HG03159 (cell line): Measurements from ENCODE around the gene ETHE1.

Experiments used
- ATAC-seq: cut with Tn5 transposase; IDR thresholded peaks from one replicate; pipeline ENCODE4 v1.9.1; 2021; ENCODE audit warnings: mild to moderate bottlenecking, moderate library complexity; ENCODE audit not compliant: unreplicated experiment

The ETHE1 gene

DNA sequence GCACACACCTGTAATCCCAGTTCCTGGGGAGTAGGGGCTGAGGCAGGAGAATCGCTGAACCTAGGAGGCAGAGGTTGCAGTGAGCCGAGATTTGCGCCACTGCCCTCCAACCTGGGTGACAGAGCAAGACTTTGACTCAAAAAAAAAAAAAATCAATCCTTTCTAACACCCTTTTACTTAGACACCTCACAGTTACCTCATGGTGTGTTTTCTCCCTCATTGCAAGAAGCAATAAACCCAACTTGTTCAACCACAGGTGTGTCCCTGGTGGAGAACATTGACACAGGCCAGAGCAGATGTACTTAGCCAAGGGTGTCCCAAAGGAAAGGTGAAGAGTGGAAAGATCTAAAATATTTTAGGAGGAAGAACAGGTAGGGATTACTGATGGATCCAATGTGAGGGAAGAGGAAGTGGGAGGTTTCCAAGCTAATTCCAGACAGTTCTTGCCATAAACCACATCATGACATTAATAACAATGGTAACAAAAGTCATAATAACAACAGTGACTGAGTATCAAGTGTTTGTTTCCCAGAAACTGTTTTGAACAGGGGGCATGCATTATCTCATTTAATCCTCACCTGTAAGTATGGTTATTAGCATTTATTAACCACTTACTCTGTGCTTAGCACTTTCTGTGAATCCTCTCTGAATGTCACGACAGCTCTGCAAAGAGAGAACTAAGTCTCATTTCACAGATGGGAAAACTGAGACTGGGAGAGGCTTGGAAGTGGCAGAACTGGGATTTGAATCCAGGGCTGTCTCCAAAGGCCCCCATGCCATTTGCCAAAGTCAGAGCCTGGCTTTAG is 58.4 kb downstream of the ETHE1 start:
- ATAC-seq = no peak

DNA sequence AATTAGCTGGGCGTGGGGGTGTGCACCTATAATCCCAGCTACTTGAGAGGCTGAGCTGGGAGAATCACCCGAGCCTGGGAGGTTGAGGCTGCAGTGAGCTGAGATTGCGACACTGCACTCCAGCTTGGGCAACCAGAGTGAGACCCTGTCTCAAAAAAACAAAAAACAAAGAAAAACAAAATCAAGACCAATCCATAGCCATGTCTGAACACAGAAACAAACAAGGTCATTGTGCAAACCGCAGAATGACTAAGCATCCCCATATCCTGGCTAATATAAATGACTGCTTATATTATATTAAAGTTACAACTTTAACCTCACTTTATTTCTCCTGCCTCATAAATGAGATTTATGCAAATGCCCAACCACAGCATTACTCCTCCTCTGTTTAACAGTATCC is 59.3 kb downstream of the ETHE1 start:
- no peak for ATAC-seq

DNA sequence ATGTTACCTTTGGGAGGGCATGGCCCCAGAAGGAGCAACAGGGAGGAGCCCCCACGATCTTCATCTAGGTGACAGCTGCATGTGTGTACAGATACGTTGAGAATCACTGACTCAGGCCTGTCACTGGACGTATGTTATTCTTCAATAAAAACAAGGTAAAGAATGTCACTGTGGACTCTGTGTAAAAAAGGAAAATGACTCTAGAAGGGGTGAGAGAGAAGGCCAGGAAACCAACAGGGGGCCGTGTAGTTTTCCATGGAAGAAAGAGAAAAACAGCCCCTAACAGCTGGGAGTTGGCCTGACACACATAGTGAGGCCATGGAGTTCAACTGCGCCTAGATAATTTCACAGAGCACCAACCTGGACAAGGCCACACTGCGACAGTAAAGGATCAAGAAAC is 59.7 kb downstream of the ETHE1 start:
- no peak for ATAC-seq

DNA sequence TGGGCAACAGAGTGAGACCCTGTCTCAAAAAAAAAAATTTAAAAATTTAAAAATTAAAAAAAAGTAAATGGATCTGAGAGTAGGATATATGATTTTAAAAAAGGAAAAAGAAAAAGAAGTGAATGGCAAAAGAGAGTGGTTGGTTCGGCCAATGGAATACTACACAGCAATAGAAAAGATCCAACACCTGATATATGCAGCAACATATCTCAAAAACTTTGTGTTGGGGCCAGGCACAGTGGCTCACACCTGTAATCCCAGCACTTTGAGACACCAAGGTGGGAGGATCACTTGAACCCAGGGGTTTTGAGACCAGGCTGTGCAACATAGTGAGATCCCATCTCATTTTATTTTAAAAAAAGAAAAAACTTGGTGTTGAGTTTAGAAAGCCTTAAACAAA is 60.2 kb downstream of the ETHE1 start:
- ATAC-seq = no peak

DNA sequence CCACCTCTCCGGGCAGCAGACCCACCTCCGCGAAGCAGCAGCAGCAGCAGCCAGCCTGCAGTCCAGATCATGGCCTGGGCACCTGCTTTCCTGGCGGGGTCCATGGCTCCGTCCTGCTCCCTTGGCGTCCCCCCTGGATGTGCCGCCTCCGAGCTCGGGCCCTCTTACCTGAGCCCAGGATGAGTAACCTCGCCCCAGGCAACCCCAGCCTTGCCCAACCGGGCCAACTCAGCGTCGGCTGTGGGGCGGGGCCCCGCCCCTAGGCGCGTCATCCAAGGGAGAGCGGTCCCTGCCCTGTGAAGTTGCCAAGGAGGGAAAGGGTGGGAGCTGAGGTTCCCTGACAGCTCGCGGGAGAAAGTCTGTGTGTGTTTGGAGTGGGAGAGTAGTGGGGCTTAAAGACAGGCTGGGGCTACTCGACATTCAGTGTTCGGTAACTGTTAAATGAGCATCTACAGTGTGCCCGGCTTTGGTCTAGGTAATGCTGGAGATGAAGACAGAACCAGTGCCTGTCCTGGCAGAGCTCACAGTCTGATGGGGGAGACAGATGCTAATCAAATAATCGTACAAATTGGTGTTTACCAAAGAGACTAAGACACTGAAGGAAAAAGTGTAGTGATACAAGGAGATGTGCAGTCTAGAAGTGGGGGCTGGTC is 61.4 kb downstream of the ETHE1 start, which contains the start of gene LYPD3:
Gene LYPD3, minus strand, starts transcription at position 141 of the 653 bp plus-strand sequence. Its CDS starts 37 bp downstream, at position 104.
- no peak for ATAC-seq

DNA sequence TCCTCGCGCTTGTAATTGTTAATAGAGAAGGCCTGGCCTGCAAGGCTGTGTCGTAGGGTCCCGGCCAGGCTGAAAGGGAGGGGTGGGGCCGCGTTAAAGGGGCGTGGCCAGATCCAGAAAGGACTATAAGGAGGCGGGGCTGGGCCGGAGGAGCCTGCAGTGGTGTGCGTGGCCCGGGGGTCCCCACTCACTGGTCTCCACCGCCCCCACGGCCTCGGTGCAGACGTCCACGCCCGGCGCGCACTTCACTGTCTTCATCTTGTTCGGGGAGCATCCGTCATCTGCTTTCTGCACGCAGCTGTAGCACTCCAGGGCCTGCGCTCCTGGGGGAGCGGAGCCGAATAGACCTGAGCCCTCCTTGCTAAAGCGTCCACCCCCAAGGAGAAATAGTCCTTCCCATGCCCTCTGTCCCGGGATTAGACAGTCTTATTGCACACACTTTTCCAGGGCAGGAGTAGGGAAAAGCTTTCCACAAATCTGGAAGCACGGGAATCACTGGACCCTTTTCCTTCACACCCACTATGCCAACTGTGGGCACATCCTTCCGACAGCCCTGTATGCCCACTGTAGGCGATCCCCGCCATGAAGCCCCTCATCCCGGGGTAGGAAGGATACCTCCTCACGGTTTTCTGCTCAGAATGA is 62.7 kb downstream of the ETHE1 start:
- peak; percentile 37 for ATAC-seq

DNA sequence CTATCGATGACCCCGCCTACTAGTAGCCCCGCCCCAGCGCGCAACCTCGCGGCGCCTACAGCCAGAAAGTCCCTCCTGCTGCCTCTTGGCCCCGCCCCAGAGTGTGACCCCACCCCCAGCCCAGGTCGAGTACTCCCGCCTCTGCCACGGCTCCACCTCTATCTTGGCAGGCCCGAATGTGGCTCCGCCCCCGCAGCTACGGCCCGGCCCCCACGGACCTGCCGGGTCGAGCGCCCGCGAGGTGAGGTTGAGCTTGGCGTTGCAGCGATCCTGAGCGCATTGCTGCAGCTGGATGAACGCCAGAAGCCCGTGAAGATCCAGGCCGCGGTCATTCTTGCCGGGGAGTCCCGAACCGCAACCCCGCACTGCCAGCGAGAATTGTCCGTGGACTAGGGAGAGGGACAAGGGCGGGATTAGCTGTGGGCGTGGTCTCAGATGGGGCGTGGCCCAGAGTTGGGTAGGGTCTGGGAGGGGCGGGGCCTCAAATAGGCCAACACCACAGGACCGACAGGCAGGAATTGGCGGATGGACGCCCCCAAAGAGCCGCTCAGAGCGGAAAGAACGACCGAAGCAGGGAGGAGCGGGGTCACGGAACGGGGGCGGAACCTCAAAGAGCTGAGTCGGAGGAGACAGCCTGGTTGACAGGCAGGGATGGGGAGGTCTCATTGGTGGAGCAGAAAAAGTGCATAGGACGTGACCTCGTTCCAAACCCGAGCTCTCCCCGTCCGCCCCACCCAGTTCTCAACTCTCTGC is 63.4 kb downstream of the ETHE1 start:
- ATAC-seq = peak; percentile 79

DNA sequence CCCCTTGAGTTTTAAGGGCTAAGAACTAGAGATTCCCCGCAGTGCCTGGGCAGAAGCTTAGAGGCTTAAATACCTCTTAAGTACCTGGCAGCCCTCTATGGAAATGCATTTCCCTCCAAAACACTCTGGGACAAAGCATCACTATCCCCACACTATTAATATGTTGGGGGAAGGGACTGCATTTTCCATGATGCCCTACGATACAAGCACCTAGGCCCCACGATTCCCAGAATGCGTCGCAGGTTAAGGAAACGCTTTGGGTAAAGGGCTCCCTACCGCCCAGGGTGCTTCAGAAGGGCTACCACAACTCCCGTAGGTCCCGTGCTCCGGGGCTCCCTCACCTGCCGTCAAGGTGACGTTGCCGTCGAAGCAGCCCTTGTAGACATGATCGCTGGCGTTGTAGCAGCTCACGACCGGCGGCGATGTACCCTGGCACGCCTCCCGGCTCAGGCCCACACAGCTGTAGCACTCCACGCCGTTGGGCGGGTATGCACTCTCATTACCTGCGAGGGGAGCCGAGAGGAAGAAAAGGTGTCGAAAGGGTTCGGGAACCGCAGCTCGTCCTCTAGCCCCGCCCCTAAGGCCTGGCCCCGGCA is 64.1 kb downstream of the ETHE1 start:
- no peak for ATAC-seq

DNA sequence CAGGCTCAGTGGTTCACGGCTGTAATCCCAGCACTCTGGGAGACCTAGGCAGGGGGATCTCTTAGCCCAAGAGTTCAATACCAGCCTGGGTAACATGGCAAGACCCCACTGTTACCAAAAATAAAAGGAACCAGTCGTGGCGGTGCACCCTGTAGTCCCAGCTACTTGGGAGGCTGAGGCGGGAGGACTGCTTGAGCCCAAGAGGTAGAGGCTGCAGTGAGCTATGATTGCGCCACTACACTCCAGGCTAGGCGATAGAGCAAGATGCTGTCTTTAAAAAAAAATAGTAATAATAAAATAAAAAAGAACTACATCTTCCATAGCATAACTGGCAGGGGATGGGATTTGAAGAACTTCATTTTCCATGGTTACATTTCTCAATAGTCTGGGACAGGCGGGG is 64.6 kb downstream of the ETHE1 start:
- no peak for ATAC-seq

DNA sequence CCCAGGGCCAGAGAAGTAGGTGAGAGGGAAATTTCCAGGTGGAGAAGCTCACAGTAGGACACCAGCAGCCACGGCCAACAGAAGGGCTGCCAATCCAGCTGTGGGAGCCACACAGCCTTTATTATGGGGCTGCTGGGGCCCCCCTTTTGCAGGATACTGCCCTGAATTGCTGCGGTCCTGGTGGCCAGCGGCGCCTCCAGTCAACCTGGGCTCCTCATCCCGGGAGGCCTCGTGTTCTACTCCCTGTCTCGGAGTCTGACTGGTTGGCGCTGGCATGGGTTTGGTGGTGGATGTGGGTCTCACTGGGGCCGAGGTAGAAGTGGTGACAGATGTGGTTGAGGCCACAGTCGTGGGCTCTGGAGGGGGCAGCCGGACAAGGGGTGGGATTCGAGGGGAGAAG is 65.7 kb downstream of the ETHE1 start:
- ATAC-seq = no peak

DNA sequence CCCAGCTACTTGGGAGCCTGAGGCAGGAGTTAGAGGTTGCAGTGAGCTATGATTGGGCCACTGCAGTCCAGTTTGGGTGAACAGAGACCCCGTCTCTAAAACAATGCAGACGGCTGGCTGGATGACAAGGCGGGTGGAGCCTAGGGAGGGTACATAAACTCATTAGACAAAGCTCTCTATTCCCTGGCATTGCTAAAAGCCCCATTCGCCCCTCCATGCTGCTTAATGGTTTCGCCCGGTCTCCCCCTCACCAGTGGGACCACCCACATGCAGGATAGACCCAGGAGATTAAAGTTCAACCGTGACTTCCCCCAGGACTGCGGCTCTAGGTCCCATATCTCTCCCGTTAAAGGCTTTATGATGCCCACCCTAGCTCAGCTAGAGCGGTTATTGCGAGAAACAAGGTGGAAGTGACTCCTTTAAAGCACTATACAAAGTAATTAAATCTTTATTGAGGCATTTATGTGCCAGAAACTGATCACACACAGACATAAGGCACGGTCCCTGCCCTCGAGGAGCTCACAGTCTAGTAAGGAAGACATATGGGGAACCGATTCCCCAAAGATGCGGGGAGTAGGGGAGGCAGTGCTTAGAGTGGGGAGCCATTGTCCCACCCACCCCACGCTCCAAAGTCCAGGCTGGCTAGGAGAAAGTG is 66.5 kb downstream of the ETHE1 start:
- no peak for ATAC-seq

DNA sequence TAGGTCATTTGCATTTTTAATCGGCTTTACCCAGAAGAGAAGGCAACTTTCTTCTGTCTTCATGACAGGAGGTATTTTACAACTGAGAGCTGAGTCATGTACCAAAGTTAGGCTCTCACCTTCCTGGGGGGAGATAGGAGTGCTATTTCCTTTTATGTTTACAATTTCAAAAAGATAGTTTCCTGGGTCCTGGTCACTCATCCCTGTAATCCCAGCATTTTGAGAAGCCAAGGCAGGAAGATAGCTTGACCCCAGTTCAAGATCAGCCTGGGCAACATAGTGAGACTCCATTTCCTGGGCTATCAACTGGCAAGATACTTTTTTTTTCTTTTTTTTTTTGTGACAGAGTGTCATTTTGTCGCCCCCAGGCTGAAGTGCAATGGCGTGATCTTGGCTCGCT is 69.2 kb downstream of the ETHE1 start:
- no peak for ATAC-seq
